Muscle of leg (tissue), 11 donors: ENCODE results near the gene B3GALT2. TPM values are rescaled to one million over a fixed set of nuclear protein-coding genes. Genes with fewer than 3 reads are reported as not detected.

Experiments
- DNase-seq: peaks from one replicate; pipeline ENCODE4 v3.0.0; 2013
- H3K27ac ChIP-seq: one replicate; pipeline ENCODE4 v1.5.1; 2013; ENCODE audit warnings: mild to moderate bottlenecking, low read length, control low read depth
- H3K27me3 ChIP-seq: one replicate; pipeline ENCODE4 v1.6.1; 2013; ENCODE audit warnings: low read length; ENCODE audit not compliant: control insufficient read depth, insufficient read depth
- H3K36me3 ChIP-seq: one replicate; pipeline ENCODE4 v1.6.1; 2013; ENCODE audit warnings: low read length; ENCODE audit not compliant: control insufficient read depth, insufficient read depth
- H3K4me1 ChIP-seq: one replicate; pipeline ENCODE4 v1.6.1; 2013; ENCODE audit warnings: low read length; ENCODE audit not compliant: control insufficient read depth, insufficient read depth
- H3K4me3 ChIP-seq: one replicate; pipeline ENCODE4 v1.5.1; 2013; ENCODE audit warnings: low read length, control low read depth
- H3K9me3 ChIP-seq: replicated peaks from 2 replicates; pipeline ENCODE4 v1.6.1; 2013; ENCODE audit warnings: low read depth, low read length; ENCODE audit not compliant: control insufficient read depth
- WGBS: methylation state at CpG from one replicate; pipeline ENCODE4 v1.1.5; 2013; ENCODE audit warnings: missing lambda C conversion rate; ENCODE audit not compliant: insufficient coverage; 5-methylcytosine and 5-hydroxymethylcytosine counted together
- polyA plus RNA-seq, 8 donors: library from polyadenylated mRNA; unstranded; fragments of 120-200 nt; gene quantifications; one replicate each; pipeline versions ENCODE4 v1.2.1 to v1.2.3, GENCODE V29; 2013; ENCODE audit warnings: inconsistent platforms in 1 of 8, low replicate concordance in 1 of 8; ENCODE audit not compliant: insufficient read length in 8 of 8, insufficient read depth in 1 of 8
- total RNA-seq: library from RNA; stranded (reverse); fragments of 120-200 nt; gene quantifications from one replicate; pipeline ENCODE4 v1.2.4, GENCODE V29; 2013

Gene B3GALT2
- total and polyA plus RNA-seq, 9 donors = 8.3 to 16.7 (median 15.4) TPM

GRCh38 chr1:193156117-193156821 is 30.1 kb downstream of the B3GALT2 start:
- H3K27me3 ChIP-seq = no peaks in the 10 kb centered on the region
- DNase-seq = no peak
- H3K4me1 ChIP-seq = no peaks in the 10 kb centered on the region
- H3K36me3 ChIP-seq = peaks cover 13% of the 10 kb centered on the region
- no peaks in the 10 kb centered on the region for H3K9me3 ChIP-seq
- H3K27ac ChIP-seq = no peak overlapping the region
- H3K4me3 ChIP-seq = no peak overlapping the region
- no CpG with 5 or more reads among the region's 3 CpGs for WGBS

GRCh38 chr1:193144999-193145398 is 41.4 kb downstream of the B3GALT2 start:
- Histone ChIP-seq H3K4me1 (no peaks in the 10 kb centered on the region), H3K27ac (no peak overlapping the region), H3K9me3 (no peaks in the 10 kb centered on the region), H3K36me3 (peaks cover 17% of the 10 kb centered on the region), H3K27me3 (no peaks in the 10 kb centered on the region), H3K4me3 (no peak overlapping the region)
- WGBS = no CpG with 5 or more reads among the region's 1 CpG
- DNase-seq = no peak

GRCh38 chr1:193144361-193144938 is 42.0 kb downstream of the B3GALT2 start:
- no peak for DNase-seq
- H3K9me3 ChIP-seq = no peaks in the 10 kb centered on the region
- no peaks in the 10 kb centered on the region for H3K4me1 ChIP-seq
- H3K27me3 ChIP-seq = no peaks in the 10 kb centered on the region
- H3K27ac ChIP-seq = no peak overlapping the region
- peaks cover 19% of the 10 kb centered on the region for H3K36me3 ChIP-seq
- 66% methylated on average over 3 of the region's 5 CpGs for WGBS
- H3K4me3 ChIP-seq = no peak overlapping the region

GRCh38 chr1:193143285-193143684 is 43.1 kb downstream of the B3GALT2 start:
- H3K4me3 ChIP-seq = no peak overlapping the region
- DNase-seq = peak; percentile 6
- H3K9me3 ChIP-seq = no peaks in the 10 kb centered on the region
- no peaks in the 10 kb centered on the region for H3K27me3 ChIP-seq
- no CpG with 5 or more reads among the region's 1 CpG for WGBS
- H3K36me3 ChIP-seq = peaks cover 19% of the 10 kb centered on the region
- H3K4me1 ChIP-seq = no peaks in the 10 kb centered on the region
- H3K27ac ChIP-seq = no peak overlapping the region

- H3K4me3 ChIP-seq = no peak overlapping the region
- no peak overlapping the region for H3K27ac ChIP-seq
- DNase-seq = no peak
- WGBS = no CpG with 5 or more reads among the region's 2 CpGs
- no peaks in the 10 kb centered on the region for H3K27me3 ChIP-seq
- H3K9me3 ChIP-seq = no peaks in the 10 kb centered on the region
- no peaks in the 10 kb centered on the region for H3K4me1 ChIP-seq
- peaks cover 21% of the 10 kb centered on the region for H3K36me3 ChIP-seq
These were observed 44.0 kb downstream of the B3GALT2 start for GRCh38 chr1:193142409-193142808.

GRCh38 chr1:193141804-193142203 is 44.6 kb downstream of the B3GALT2 start:
- peaks cover 18% of the 10 kb centered on the region for H3K36me3 ChIP-seq
- no peaks in the 10 kb centered on the region for H3K4me1 ChIP-seq
- H3K27me3 ChIP-seq = no peaks in the 10 kb centered on the region
- WGBS = no CpG with 5 or more reads among the region's 3 CpGs
- H3K4me3 ChIP-seq = no peak overlapping the region
- no peak overlapping the region for H3K27ac ChIP-seq
- no peaks in the 10 kb centered on the region for H3K9me3 ChIP-seq
- DNase-seq = no peak

GRCh38 chr1:193140254-193140653 is 46.2 kb downstream of the B3GALT2 start:
- peaks cover 22% of the 10 kb centered on the region for H3K36me3 ChIP-seq
- no peaks in the 10 kb centered on the region for H3K27me3 ChIP-seq
- H3K4me1 ChIP-seq = no peaks in the 10 kb centered on the region
- WGBS = 94% methylated on average over 6 of the region's 7 CpGs
- H3K4me3 ChIP-seq = no peak overlapping the region
- DNase-seq = no peak
- no peaks in the 10 kb centered on the region for H3K9me3 ChIP-seq
- H3K27ac ChIP-seq = no peak overlapping the region

GRCh38 chr1:193131266-193131860 is 55.0 kb downstream of the B3GALT2 start:
- Histone ChIP-seq H3K27ac (no peak overlapping the region), H3K27me3 (no peaks in the 10 kb centered on the region), H3K9me3 (no peaks in the 10 kb centered on the region), H3K4me1 (no peaks in the 10 kb centered on the region), H3K4me3 (no peak overlapping the region), H3K36me3 (peaks cover 20% of the 10 kb centered on the region)
- DNase-seq = no peak
- WGBS = no CpG with 5 or more reads among the region's 2 CpGs

Other genes starting within 250 kb of the B3GALT2 start
- gene UCHL5, start 127.3 kb downstream of the B3GALT2 start, total RNA-seq = 24.1 TPM
- 10 to 100 TPM; 24.0 to 40.9 (median 38.2) TPM for gene UCHL5, start 127.3 kb downstream of the B3GALT2 start, polyA plus RNA-seq
- 67.3 TPM for gene RO60, start 127.0 kb downstream of the B3GALT2 start, total RNA-seq
- gene RO60, start 127.0 kb downstream of the B3GALT2 start, polyA plus RNA-seq = 10 to 100 TPM; 15.1 to 31.4 (median 25.0) TPM
- 18.4 TPM for gene GLRX2, start 81.2 kb downstream of the B3GALT2 start, total RNA-seq
- 10 to 100 TPM; 11.8 to 15.3 (median 14.0) TPM for gene GLRX2, start 81.2 kb downstream of the B3GALT2 start, polyA plus RNA-seq
- 13.8 TPM for gene CDC73, start 64.6 kb downstream of the B3GALT2 start, total RNA-seq
- 10 to 100 TPM; 19.0 to 30.2 (median 26.4) TPM for gene CDC73, start 64.6 kb downstream of the B3GALT2 start, polyA plus RNA-seq